Natural killer cell treated with Interleukin-12 subunit alpha and Interleukin-12 subunit beta and Interleukin-15 and Interleukin-18, amount 100 ng/mL, for 72 hours (primary cell): Measurements from ENCODE around the gene ZNF32. TPM values are rescaled to one million over a fixed set of nuclear protein-coding genes. Genes with fewer than 3 reads are reported as not detected.
"Not testable (repeated sequence)": the region's sequence is repeated elsewhere in the genome, so short reads cannot be mapped to it uniquely, and the experiment has no call there.

Experiments
- ATAC-seq, 2 donors: fragments of 150-1000 bp; cut with Tn5 transposase in 1 of 2; sonication (Bioruptor Pico), chemical (Tn5 transposase) in 1 of 2; 2 replicates each; pipeline ENCODE4 v1.10.0; 2021
- DNase-seq: peaks from one replicate; pipeline ENCODE4 v3.0.0; 2022; ENCODE audit warnings: low spot score
- H3K27ac Mint-ChIP-seq, 2 donors: 1 replicate in 1 of 2; 2 replicates in 1 of 2; pipeline ENCODE4 v1.8.0; 2022; ENCODE audit warnings: mixed read lengths in 2 of 2, mild to moderate bottlenecking in 1 of 2, moderate library complexity in 1 of 2
- H3K27me3 Mint-ChIP-seq, 2 donors: 1 replicate in 1 of 2; 2 replicates in 1 of 2; pipeline ENCODE4 v1.8.0; 2022; ENCODE audit warnings: mixed read lengths in 2 of 2
- H3K36me3 Mint-ChIP-seq: one replicate; pipeline ENCODE4 v1.8.0; 2022; ENCODE audit warnings: mixed read lengths
- H3K4me1 Mint-ChIP-seq, 2 donors: 1 replicate in 1 of 2; 2 replicates in 1 of 2; pipeline ENCODE4 v1.8.0; 2022; ENCODE audit warnings: low read depth in 2 of 2, mixed read lengths in 2 of 2, mild to moderate bottlenecking in 1 of 2
- H3K4me3 Mint-ChIP-seq: one replicate; pipeline ENCODE4 v1.8.0; 2022; ENCODE audit warnings: mixed read lengths
- H3K9me3 Mint-ChIP-seq: 2 replicates; pipeline ENCODE4 v1.8.0; 2022; ENCODE audit warnings: mixed read lengths
- total RNA-seq, 2 donors: library from RNA; stranded (reverse); gene quantifications; one replicate each; pipeline ENCODE4 v1.2.3, GENCODE V29; 2022

ZNF32 gene
- total RNA-seq, 2 donors from 2014 or later = 4.9 to 12.4 TPM

GRCh38 chr10:43605850-43606322 is 42.8 kb downstream of the ZNF32 start:
- Mint-ChIP-seq H3K4me1 (peaks cover 12 to 13% of the 10 kb centered on the region in 2 donors), H3K9me3 (no peaks in the 10 kb centered on the region), H3K36me3 (peaks cover 18% of the 10 kb centered on the region), H3K4me3 (peak overlapping the region; percentile 66), H3K27me3 (peaks cover 0 to 7% of the 10 kb centered on the region in 2 donors), H3K27ac (peak overlapping the region; percentile 34 to 81)
- ATAC-seq (peak in 1 of 2 donors; percentile 19), DNase-seq (no peak)

- ATAC-seq, H3K9me3 Mint-ChIP-seq, H3K27ac Mint-ChIP-seq, H3K27me3 Mint-ChIP-seq, H3K36me3 Mint-ChIP-seq, DNase-seq, H3K4me3 Mint-ChIP-seq: not testable (repeated sequence)
- peaks cover 10 to 13% of the 10 kb centered on the region in 2 donors for H3K4me1 Mint-ChIP-seq
These were observed 47.1 kb downstream of the ZNF32 start for GRCh38 chr10:43601576-43601975.

- H3K4me1 Mint-ChIP-seq = peaks cover 25 to 31% of the 10 kb centered on the region in 2 donors
- no peaks in the 10 kb centered on the region for H3K9me3 Mint-ChIP-seq
- peaks cover 0 to 7% of the 10 kb centered on the region in 2 donors for H3K27me3 Mint-ChIP-seq
- ATAC-seq (no peak), DNase-seq (no peak)
- H3K27ac Mint-ChIP-seq = peak overlapping the region in 1 of 2 donors; percentile 30
- H3K4me3 Mint-ChIP-seq = no peak overlapping the region
- peaks cover 2% of the 10 kb centered on the region for H3K36me3 Mint-ChIP-seq
These were observed 49.3 kb downstream of the ZNF32 start for GRCh38 chr10:43599333-43599732.

- Mint-ChIP-seq H3K4me1 (peaks cover 29 to 35% of the 10 kb centered on the region in 2 donors), H3K27me3 (peaks cover 3 to 7% of the 10 kb centered on the region in 2 donors), H3K4me3 (no peak overlapping the region), H3K27ac (no peak overlapping the region), H3K9me3 (peaks cover 3% of the 10 kb centered on the region), H3K36me3 (peaks cover 9% of the 10 kb centered on the region)
- ATAC-seq (no peak), DNase-seq (no peak)
These were observed 50.2 kb downstream of the ZNF32 start for GRCh38 chr10:43598446-43598845.

GRCh38 chr10:43596546-43596945 is 52.1 kb downstream of the ZNF32 start:
- H3K27ac Mint-ChIP-seq = peak overlapping the region in 1 of 2 donors; percentile 38
- no peak overlapping the region for H3K4me3 Mint-ChIP-seq
- peaks cover 0 to 3% of the 10 kb centered on the region in 2 donors for H3K27me3 Mint-ChIP-seq
- H3K9me3 Mint-ChIP-seq = peaks cover 8% of the 10 kb centered on the region
- H3K36me3 Mint-ChIP-seq = peaks cover 14% of the 10 kb centered on the region
- H3K4me1 Mint-ChIP-seq = peaks cover 29 to 35% of the 10 kb centered on the region in 2 donors
- ATAC-seq (no peak), DNase-seq (no peak)

- Mint-ChIP-seq H3K9me3 (peaks cover 8% of the 10 kb centered on the region), H3K36me3 (peaks cover 14% of the 10 kb centered on the region), H3K27ac (peak overlapping the region; percentile 30 to 38), H3K4me1 (peaks cover 29 to 35% of the 10 kb centered on the region in 2 donors), H3K4me3 (peak overlapping the region; percentile 76), H3K27me3 (peaks cover 0 to 3% of the 10 kb centered on the region in 2 donors)
- peak; percentile 77 for DNase-seq
- peak; percentile 71 to 80 for ATAC-seq
These were observed 52.9 kb downstream of the ZNF32 start for GRCh38 chr10:43595739-43596298.

GRCh38 chr10:43594944-43595589 is 53.6 kb downstream of the ZNF32 start:
- peaks cover 29 to 35% of the 10 kb centered on the region in 2 donors for H3K4me1 Mint-ChIP-seq
- peak overlapping the region in 1 of 2 donors; percentile 38 for H3K27ac Mint-ChIP-seq
- DNase-seq (no peak), ATAC-seq (peak; percentile 84 to 91)
- peaks cover 14% of the 10 kb centered on the region for H3K36me3 Mint-ChIP-seq
- H3K9me3 Mint-ChIP-seq = peaks cover 8% of the 10 kb centered on the region
- H3K4me3 Mint-ChIP-seq = peak overlapping the region; percentile 76
- H3K27me3 Mint-ChIP-seq = peaks cover 0 to 3% of the 10 kb centered on the region in 2 donors

Other genes starting within 250 kb of the ZNF32 start
- 100 to 1,000 TPM; 340 to 514 TPM for gene HNRNPF, start 239.7 kb downstream of the ZNF32 start, total RNA-seq
- 1 to 10 TPM; 3.5 to 5.7 TPM for gene ZNF487, start 211.8 kb downstream of the ZNF32 start, total RNA-seq
- gene ZNF239, start 74.3 kb downstream of the ZNF32 start, total RNA-seq = not detected
- gene ZNF485, start 42.4 kb downstream of the ZNF32 start, total RNA-seq = 1 to 10 TPM; 2.0 to 4.0 TPM